ENCODE measurements around the gene CSNK2A1.

CSNK2A1 gene

DNA sequence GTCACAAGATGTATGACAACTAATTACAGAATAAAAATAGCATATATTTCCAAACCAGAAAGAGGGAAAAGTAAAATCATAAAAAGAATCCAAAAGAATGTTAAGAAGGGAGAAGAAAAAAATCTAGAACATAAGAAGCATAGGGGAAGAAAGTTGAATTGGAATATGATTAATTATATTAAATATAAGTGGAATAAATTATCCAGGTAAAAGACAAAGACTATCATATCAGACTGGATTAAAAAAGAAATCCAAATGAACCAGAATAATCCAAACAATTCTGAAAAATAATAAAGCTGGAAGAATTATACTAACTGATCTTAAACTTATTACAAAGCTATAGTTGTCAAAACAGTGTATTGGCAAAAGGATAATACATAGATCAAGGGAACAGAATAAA is 23.6 kb downstream of the CSNK2A1 start:
- H3K27ac ChIP-seq (ENCODE audit: low read length) = no peak overlapping the region
- no peaks in the 10 kb centered on the region for H3F3A ChIP-seq (ENCODE audit: insufficient read depth, low read length)
- peaks cover 95% of the 10 kb centered on the region for H3K79me2 ChIP-seq (ENCODE audit: low read length)
- peaks cover 36% of the 10 kb centered on the region for H4K20me1 ChIP-seq (ENCODE audit: insufficient read depth, low read length)
- no peak for TF ChIP-seq CTCF (IDR thresholded peaks at IDR 0.05; ENCODE audit: low read length)
- TF ChIP-seq EZH2 (optimal IDR thresholded peaks at IDR 0.05; ENCODE audit: low read depth, low read length) = no peak
- TF ChIP-seq EZH2phosphoT487 (IDR thresholded peaks at IDR 0.05; ENCODE audit: low read length) = no peak
- H3K9ac ChIP-seq (ENCODE audit: low read length) = no peak overlapping the region
- H2AFZ ChIP-seq (ENCODE audit: low read length) = no peak overlapping the region
- no peaks in the 10 kb centered on the region for H3K4me1 ChIP-seq (ENCODE audit: low read length)
- no peak overlapping the region for H3K4me3 ChIP-seq (ENCODE audit: low read length)
- H3K9me3 ChIP-seq (replicated peaks; ENCODE audit: insufficient read depth, low read length) = no peaks in the 10 kb centered on the region
- no peak for DNase-seq
- no peaks in the 10 kb centered on the region; the same call in 1 of the 2 replicates for H3K36me3 ChIP-seq (replicated peaks; ENCODE audit: insufficient read depth, low read length)
- H3K9me2 ChIP-seq (replicated peaks; ENCODE audit: insufficient read depth, low read length) = no peaks in the 10 kb centered on the region
- H3K27me3 ChIP-seq (replicated peaks; ENCODE audit: insufficient read depth, low read length) = no peaks in the 10 kb centered on the region
- no peak overlapping the region for H3K4me2 ChIP-seq (ENCODE audit: low read depth, low read length)

GRCh38 chr20:517221-517620 is 26.4 kb downstream of the CSNK2A1 start:
- no peaks in the 10 kb centered on the region; the same call in 1 of the 2 replicates for H3K36me3 ChIP-seq (replicated peaks; ENCODE audit: insufficient read depth, low read length)
- H2AFZ ChIP-seq (ENCODE audit: low read length) = no peak overlapping the region
- no peaks in the 10 kb centered on the region for H3K9me3 ChIP-seq (replicated peaks; ENCODE audit: insufficient read depth, low read length)
- H3K9ac ChIP-seq (ENCODE audit: low read length) = no peak overlapping the region
- no peaks in the 10 kb centered on the region for H3F3A ChIP-seq (ENCODE audit: insufficient read depth, low read length)
- H3K4me2 ChIP-seq (ENCODE audit: low read depth, low read length) = no peak overlapping the region
- H4K20me1 ChIP-seq (ENCODE audit: insufficient read depth, low read length) = peaks cover 54% of the 10 kb centered on the region
- no peaks in the 10 kb centered on the region for H3K27me3 ChIP-seq (replicated peaks; ENCODE audit: insufficient read depth, low read length)
- no peak for DNase-seq
- peaks cover 97% of the 10 kb centered on the region for H3K79me2 ChIP-seq (ENCODE audit: low read length)
- H3K4me3 ChIP-seq (ENCODE audit: low read length) = no peak overlapping the region
- no peaks in the 10 kb centered on the region for H3K4me1 ChIP-seq (ENCODE audit: low read length)
- H3K27ac ChIP-seq (ENCODE audit: low read length) = no peak overlapping the region
- TF ChIP-seq EZH2 (optimal IDR thresholded peaks at IDR 0.05; ENCODE audit: low read depth, low read length) (no peak), CTCF (IDR thresholded peaks at IDR 0.05; ENCODE audit: low read length) (no peak), EZH2phosphoT487 (IDR thresholded peaks at IDR 0.05; ENCODE audit: low read length) (no peak)
- H3K9me2 ChIP-seq (replicated peaks; ENCODE audit: insufficient read depth, low read length) = no peaks in the 10 kb centered on the region

DNA sequence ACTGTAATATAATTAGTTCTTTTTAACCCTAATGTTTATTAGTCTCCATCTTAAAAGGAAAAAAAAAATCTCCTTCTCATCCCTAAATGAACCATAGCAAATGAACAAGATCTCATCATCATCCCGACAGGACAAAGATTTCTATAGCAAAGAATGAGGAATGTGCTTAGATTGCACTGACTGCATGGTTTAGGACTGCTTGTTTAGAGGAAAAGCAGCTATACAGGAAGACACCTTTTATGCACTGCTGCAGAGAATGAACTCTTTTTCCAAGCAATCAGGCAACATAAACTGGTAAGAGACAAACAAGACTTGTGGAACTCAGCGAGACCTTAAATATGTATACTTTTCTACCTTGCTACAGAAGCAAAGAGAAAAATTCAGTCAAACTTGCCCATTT is 26.8 kb downstream of the CSNK2A1 start:
- H4K20me1 ChIP-seq (ENCODE audit: insufficient read depth, low read length) = peaks cover 54% of the 10 kb centered on the region
- TF ChIP-seq EZH2phosphoT487 (IDR thresholded peaks at IDR 0.05; ENCODE audit: low read length) (no peak), CTCF (IDR thresholded peaks at IDR 0.05; ENCODE audit: low read length) (no peak), EZH2 (optimal IDR thresholded peaks at IDR 0.05; ENCODE audit: low read depth, low read length) (no peak)

More for the DNA sequence above, 26.8 kb downstream of the CSNK2A1 start:
- no peaks in the 10 kb centered on the region for H3K4me1 ChIP-seq (ENCODE audit: low read length)
- H3K9me3 ChIP-seq (replicated peaks; ENCODE audit: insufficient read depth, low read length) = no peaks in the 10 kb centered on the region
- no peaks in the 10 kb centered on the region; the same call in 1 of the 2 replicates for H3K36me3 ChIP-seq (replicated peaks; ENCODE audit: insufficient read depth, low read length)
- DNase-seq = no peak
- no peak overlapping the region for H3K9ac ChIP-seq (ENCODE audit: low read length)
- peaks cover 97% of the 10 kb centered on the region for H3K79me2 ChIP-seq (ENCODE audit: low read length)
- H3K4me3 ChIP-seq (ENCODE audit: low read length) = no peak overlapping the region
- no peaks in the 10 kb centered on the region for H3K9me2 ChIP-seq (replicated peaks; ENCODE audit: insufficient read depth, low read length)
- H3F3A ChIP-seq (ENCODE audit: insufficient read depth, low read length) = no peaks in the 10 kb centered on the region
- no peak overlapping the region for H2AFZ ChIP-seq (ENCODE audit: low read length)
- no peaks in the 10 kb centered on the region for H3K27me3 ChIP-seq (replicated peaks; ENCODE audit: insufficient read depth, low read length)
- no peak overlapping the region for H3K27ac ChIP-seq (ENCODE audit: low read length)
- no peak overlapping the region for H3K4me2 ChIP-seq (ENCODE audit: low read depth, low read length)

Data from MM.1S (cell line).